ENCODE data around the gene PHF12. TPM values are rescaled to one million over a fixed set of nuclear protein-coding genes. Genes with fewer than 3 reads are reported as not detected.

PHF12 gene
- total and polyA plus RNA-seq, 2 of the 13 experiments (the other 11 are each of a cell fraction or from before 2014, with no cell fraction given), result 9.8 to 17.1 TPM

DNA sequence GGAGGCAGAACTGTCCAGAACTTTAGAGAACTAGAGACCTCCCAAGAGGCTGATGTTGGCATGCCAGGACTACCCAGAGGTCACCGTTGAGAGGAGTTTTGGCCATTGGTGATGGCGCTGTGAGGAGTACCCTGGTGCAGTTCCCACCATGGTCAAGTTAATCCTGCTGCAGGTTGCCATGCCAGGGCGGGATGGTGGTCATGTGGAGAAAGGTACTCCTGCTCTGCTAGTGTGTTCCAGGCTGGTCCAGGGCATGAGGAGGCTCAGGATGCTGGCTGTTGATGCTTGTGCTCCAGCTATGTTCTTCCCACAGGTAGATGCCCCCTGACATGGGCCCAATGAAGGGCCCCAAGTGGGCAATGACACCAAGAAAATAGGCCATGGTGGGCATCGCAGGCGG lies 4.1 kb upstream of the PHF12 start:
- ChIA-PET POLR2A (no interaction called here), CTCF (ENCODE audit: low intra/inter-chr PET ratio, low total read pairs) (no interaction called here)
- BruUV-seq (replicated peaks), result no TSS peak
- Histone ChIP-seq H3K36me3 (replicated peaks in 1 of 2; ENCODE audit: control insufficient read depth in 1 of 2, insufficient read depth in 2 of 2, low read length in 2 of 2) (no peaks in the 10 kb centered on the region), H3K4me1 (ENCODE audit: insufficient read depth, low read length) (peaks cover 11% of the 10 kb centered on the region), H3K79me2 (ENCODE audit: insufficient read depth, low read length) (peaks cover 4% of the 10 kb centered on the region), H3K4me3 (replicated peaks in 1 of 3; ENCODE audit: insufficient read depth in 1 of 3, low read depth in 2 of 3, low read length in 3 of 3) (no peak overlapping the region), H3K9me3 (ENCODE audit: low read length) (no peaks in the 10 kb centered on the region), H3K9ac (ENCODE audit: insufficient read depth, low read depth, low read length) (no peak overlapping the region), H3K4me2 (ENCODE audit: low read depth, low read length) (no peak overlapping the region), H3K27me3 (ENCODE audit: control insufficient read depth in 1 of 2, insufficient read depth in 2 of 2, low read length in 2 of 2) (peaks cover 0 to 4% of the 10 kb centered on the region in 2 experiments; a peak in 1 of 5 replicates), H3K27ac (ENCODE audit: extremely low read length, insufficient read depth, low read length) (no peak overlapping the region), H4K20me1 (ENCODE audit: insufficient read depth, low read length) (no peaks in the 10 kb centered on the region), H2AFZ (ENCODE audit: low read length) (no peak overlapping the region)
- in situ Hi-C loops (cut with HindIII; ENCODE audit: extremely low pct_ligation_motif_present, low pct_unique_long_range_greater_than_20kb), result no loop called here
- no peak for FAIRE-seq
- intact Hi-C loops (cut with micrococcal nuclease; ENCODE audit: unreplicated experiment), result no loop called here
- no peak for ATAC-seq
- TF ChIP-seq SAFB2 (CRISPR knock-in tag; IDR thresholded peaks at IDR 0.05; ENCODE audit: borderline replicate concordance, low read depth) (no peak), ARNT (IDR thresholded peaks at IDR 0.05) (no peak), GABPA (IDR thresholded peaks at IDR 0.05; ENCODE audit: low read depth, low read length) (no peak), GABPA (CRISPR knock-in tag; IDR thresholded peaks at IDR 0.05; ENCODE audit: low read depth) (no peak), CEBPG (CRISPR knock-in tag; IDR thresholded peaks at IDR 0.05) (no peak), RBM39 (IDR thresholded peaks at IDR 0.05; ENCODE audit: low read depth, low read length, poor library complexity, severe bottlenecking) (no peak), ZBTB1 (CRISPR knock-in tag; IDR thresholded peaks at IDR 0.05; ENCODE audit: borderline replicate concordance) (no peak), ZNF383 (CRISPR knock-in tag; IDR thresholded peaks at IDR 0.05; ENCODE audit: borderline replicate concordance) (no peak), ATAD3A (CRISPR knock-in tag; IDR thresholded peaks at IDR 0.05) (no peak)
- TF ChIP-seq, protein P1, sequence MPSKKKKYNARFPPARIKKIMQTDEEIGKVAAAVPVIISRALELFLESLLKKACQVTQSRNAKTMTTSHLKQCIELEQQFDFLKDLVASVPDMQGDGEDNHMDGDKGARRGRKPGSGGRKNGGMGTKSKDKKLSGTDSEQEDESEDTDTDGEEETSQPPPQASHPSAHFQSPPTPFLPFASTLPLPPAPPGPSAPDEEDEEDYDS (CRISPR knock-in tag; IDR thresholded peaks at IDR 0.05), result no peak
- TF ChIP-seq, protein P2, sequence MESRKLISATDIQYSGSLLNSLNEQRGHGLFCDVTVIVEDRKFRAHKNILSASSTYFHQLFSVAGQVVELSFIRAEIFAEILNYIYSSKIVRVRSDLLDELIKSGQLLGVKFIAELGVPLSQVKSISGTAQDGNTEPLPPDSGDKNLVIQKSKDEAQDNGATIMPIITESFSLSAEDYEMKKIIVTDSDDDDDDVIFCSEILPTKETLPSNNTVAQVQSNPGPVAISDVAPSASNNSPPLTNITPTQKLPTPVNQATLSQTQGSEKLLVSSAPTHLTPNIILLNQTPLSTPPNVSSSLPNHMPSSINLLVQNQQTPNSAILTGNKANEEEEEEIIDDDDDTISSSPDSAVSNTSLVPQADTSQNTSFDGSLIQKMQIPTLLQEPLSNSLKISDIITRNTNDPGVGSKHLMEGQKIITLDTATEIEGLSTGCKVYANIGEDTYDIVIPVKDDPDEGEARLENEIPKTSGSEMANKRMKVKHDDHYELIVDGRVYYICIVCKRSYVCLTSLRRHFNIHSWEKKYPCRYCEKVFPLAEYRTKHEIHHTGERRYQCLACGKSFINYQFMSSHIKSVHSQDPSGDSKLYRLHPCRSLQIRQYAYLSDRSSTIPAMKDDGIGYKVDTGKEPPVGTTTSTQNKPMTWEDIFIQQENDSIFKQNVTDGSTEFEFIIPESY (CRISPR knock-in tag; IDR thresholded peaks at IDR 0.05), result no peak
- TF ChIP-seq, protein P3, sequence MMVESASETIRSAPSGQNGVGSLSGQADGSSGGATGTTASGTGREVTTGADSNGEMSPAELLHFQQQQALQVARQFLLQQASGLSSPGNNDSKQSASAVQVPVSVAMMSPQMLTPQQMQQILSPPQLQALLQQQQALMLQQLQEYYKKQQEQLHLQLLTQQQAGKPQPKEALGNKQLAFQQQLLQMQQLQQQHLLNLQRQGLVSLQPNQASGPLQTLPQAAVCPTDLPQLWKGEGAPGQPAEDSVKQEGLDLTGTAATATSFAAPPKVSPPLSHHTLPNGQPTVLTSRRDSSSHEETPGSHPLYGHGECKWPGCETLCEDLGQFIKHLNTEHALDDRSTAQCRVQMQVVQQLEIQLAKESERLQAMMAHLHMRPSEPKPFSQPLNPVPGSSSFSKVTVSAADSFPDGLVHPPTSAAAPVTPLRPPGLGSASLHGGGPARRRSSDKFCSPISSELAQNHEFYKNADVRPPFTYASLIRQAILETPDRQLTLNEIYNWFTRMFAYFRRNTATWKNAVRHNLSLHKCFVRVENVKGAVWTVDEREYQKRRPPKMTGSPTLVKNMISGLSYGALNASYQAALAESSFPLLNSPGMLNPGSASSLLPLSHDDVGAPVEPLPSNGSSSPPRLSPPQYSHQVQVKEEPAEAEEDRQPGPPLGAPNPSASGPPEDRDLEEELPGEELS (CRISPR knock-in tag; IDR thresholded peaks at IDR 0.05), result no peak
- TF ChIP-seq, protein P4, sequence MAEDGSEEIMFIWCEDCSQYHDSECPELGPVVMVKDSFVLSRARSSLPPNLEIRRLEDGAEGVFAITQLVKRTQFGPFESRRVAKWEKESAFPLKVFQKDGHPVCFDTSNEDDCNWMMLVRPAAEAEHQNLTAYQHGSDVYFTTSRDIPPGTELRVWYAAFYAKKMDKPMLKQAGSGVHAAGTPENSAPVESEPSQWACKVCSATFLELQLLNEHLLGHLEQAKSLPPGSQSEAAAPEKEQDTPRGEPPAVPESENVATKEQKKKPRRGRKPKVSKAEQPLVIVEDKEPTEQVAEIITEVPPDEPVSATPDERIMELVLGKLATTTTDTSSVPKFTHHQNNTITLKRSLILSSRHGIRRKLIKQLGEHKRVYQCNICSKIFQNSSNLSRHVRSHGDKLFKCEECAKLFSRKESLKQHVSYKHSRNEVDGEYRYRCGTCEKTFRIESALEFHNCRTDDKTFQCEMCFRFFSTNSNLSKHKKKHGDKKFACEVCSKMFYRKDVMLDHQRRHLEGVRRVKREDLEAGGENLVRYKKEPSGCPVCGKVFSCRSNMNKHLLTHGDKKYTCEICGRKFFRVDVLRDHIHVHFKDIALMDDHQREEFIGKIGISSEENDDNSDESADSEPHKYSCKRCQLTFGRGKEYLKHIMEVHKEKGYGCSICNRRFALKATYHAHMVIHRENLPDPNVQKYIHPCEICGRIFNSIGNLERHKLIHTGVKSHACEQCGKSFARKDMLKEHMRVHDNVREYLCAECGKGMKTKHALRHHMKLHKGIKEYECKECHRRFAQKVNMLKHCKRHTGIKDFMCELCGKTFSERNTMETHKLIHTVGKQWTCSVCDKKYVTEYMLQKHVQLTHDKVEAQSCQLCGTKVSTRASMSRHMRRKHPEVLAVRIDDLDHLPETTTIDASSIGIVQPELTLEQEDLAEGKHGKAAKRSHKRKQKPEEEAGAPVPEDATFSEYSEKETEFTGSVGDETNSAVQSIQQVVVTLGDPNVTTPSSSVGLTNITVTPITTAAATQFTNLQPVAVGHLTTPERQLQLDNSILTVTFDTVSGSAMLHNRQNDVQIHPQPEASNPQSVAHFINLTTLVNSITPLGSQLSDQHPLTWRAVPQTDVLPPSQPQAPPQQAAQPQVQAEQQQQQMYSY (CRISPR knock-in tag; IDR thresholded peaks at IDR 0.05), result no peak
- DNase-seq (ENCODE audit: low spot score), result no peak
- WGBS (ENCODE audit: low lambda C conversion rate), result 69% methylated on average over 2 of the region's 5 CpGs
